HepG2 (cell line): ENCODE results near the gene SEPTIN12. TPM values are rescaled to one million over a fixed set of nuclear protein-coding genes. Genes with fewer than 3 reads are reported as not detected.

ENCODE experiments used
- CEBPZ ChIP-seq: IDR thresholded peaks from 2 replicates; pipeline ENCODE4 v1.6.1; 2012; ENCODE audit warnings: low read length, improper control_type of control experiment
- HOXD1 ChIP-seq: sonication (generic); formaldehyde crosslinking; IDR thresholded peaks from 2 replicates; pipeline ENCODE4 v1.5.0; 2020; ENCODE audit warnings: missing genetic modification reagents
- ZNF331 ChIP-seq: sonication (generic); formaldehyde crosslinking; IDR thresholded peaks from 2 replicates; pipeline ENCODE4 v1.4.0; 2020; ENCODE audit warnings: missing genetic modification reagents
- ZNF687 ChIP-seq: sonication (generic); formaldehyde crosslinking; IDR thresholded peaks from 2 replicates; pipeline ENCODE4 v1.5.1; 2020; ENCODE audit warnings: mild to moderate bottlenecking, missing genetic modification reagents, moderate library complexity
- polyA plus RNA-seq, 8 experiments: library from polyadenylated mRNA; depleted of rRNA in 3 of 8; stranded (reverse) in 7 of 8; unstranded in 1 of 8; fragments of >200 nt; fragmentation: Illumina TruSeq in 4 of 8; extraction: Trizol in 4 of 8; gene quantifications; 2 replicates each; pipeline versions ENCODE4 v1.2.1 to v1.2.3, GENCODE V29; 2011 to 2016; ENCODE audit warnings: low read depth in 4 of 8, missing spikeins in 1 of 8, mixed read lengths in 1 of 8; ENCODE audit not compliant: insufficient read depth in 1 of 8
- total RNA-seq, 5 experiments: library from RNA; depleted of rRNA; stranded (reverse); fragments of >200 nt; fragmentation: Illumina TruSeq; extraction: Trizol; gene quantifications; 2 replicates each; pipeline ENCODE4 v1.2.3, GENCODE V29; 2016; ENCODE audit warnings: low read depth in 1 of 5

The SEPTIN12 gene
- total and polyA plus RNA-seq, 2 of the 13 experiments (the other 11 are each of a cell fraction or from before 2014, with no cell fraction given), result 0.22 TPM; not detected in 1

- TF ChIP-seq HOXD1 (CRISPR knock-in tag), result no peak
- TF ChIP-seq CEBPZ, result no peak
- no peak for TF ChIP-seq ZNF331 (CRISPR knock-in tag)
- peak; percentile 71 for TF ChIP-seq ZNF687 (CRISPR knock-in tag)
Measured at GRCh38 chr16:4765511-4766474, 22.4 kb downstream of the SEPTIN12 start (continued).
